ENCODE measurements around the gene CREB3L2. TPM values are rescaled to one million over a fixed set of nuclear protein-coding genes. Genes with fewer than 3 reads are reported as not detected.
"Not testable (repeated sequence)": the region's sequence is repeated elsewhere in the genome, so short reads cannot be mapped to it uniquely, and the experiment has no call there.

Gene CREB3L2
- total RNA-seq, 1 experiment from 2014 or later: 18.1 TPM

DNA sequence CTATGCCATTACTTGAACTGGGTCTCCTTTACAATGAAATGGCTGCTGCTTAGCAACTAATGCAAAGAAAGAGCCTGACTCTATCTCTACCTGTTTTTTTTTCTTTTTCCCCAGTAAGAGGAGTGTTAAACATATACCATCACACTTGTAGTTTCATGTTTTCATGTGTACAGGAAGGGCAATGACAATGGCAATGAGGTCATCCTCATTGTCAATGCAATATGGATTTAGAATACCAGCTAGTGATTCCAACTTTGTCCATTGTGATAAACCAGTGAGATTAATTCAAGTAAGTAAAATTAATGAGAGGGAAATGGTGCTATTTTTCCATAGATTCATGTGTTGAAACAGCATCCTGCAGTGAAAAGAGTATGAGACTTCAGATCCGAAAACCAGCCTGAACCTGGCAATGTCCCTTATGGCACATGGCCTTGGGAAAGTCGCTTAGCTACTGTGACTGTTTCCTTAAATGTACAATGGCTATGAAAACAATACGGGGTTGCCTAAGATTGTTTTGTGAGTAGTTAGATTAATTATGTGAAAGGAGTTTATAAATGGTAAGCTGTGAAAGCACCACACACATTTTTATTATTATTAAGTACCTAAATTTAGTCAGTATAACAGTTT is 166.3 kb downstream of the CREB3L2 start:
- no peaks in the 10 kb centered on the region for H3K36me3 ChIP-seq (ENCODE audit: low read depth, low read length)
- H3K4me3 ChIP-seq (ENCODE audit: low read length): no peak overlapping the region
- no peaks in the 10 kb centered on the region for H4K20me1 ChIP-seq (ENCODE audit: low read length)
- H3K4me1 ChIP-seq (ENCODE audit: insufficient read depth, low read length): no peaks in the 10 kb centered on the region
- no peak for TF ChIP-seq CTCF (conservative IDR thresholded peaks at IDR 0.05; ENCODE audit: low read depth, low read length)
- no peak for TF ChIP-seq EZH2 (IDR thresholded peaks at IDR 0.05; ENCODE audit: low read length, unreplicated experiment)
- TF ChIP-seq EZH2phosphoT487 (IDR thresholded peaks at IDR 0.05; ENCODE audit: borderline replicate concordance, low read length): no peak
- no peak overlapping the region for H2AFZ ChIP-seq (ENCODE audit: low read length)
- POLR2A ChIA-PET (ENCODE audit: unreplicated experiment): no interaction called here
- H3K9me3 ChIP-seq (ENCODE audit: low read length): 0 out of 2 replicates have a peak, but pooled peaks cover 11% of the 10 kb centered on the region
- DNase-seq (no peak), ATAC-seq (no peak)
- intact Hi-C loops (cut with micrococcal nuclease): no loop called here
- no peaks in the 10 kb centered on the region for H3K79me2 ChIP-seq (ENCODE audit: low read length)
- H3K9me2 ChIP-seq (replicated peaks; ENCODE audit: low read length): no peaks in the 10 kb centered on the region
- CTCF ChIA-PET: no interaction called here
- no peak overlapping the region for H3K4me2 ChIP-seq (ENCODE audit: low read length)
- peaks cover 46% of the 10 kb centered on the region for H3K27me3 ChIP-seq (ENCODE audit: low read length)
- no peak overlapping the region for H3K27ac ChIP-seq (ENCODE audit: low read length)
- no TSS peak for BruUV-seq (replicated peaks)
- no peak overlapping the region for H3K9ac ChIP-seq (ENCODE audit: low read length)
- H3F3A ChIP-seq (ENCODE audit: low read length, unreplicated experiment): no peaks in the 10 kb centered on the region

DNA sequence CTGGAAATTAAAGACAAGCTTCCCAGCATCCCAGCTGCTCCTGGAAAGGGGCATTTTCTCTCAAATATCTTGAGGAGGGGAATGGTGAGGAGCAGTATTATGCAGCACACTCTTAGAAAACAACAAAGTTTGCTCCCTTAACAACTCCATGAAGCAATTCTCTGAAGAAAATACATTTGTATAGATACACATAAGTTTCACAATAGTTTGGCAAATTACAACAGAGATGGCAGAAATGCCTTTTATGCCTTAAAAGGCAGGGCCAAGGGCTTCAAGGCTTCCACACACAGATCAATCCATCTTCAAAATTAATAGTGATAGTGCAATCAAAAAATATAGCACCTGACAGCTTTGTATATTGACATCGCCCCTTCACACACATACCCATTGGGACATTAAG is 167.3 kb downstream of the CREB3L2 start:
- H3K79me2 ChIP-seq (ENCODE audit: low read length): no peaks in the 10 kb centered on the region
- ATAC-seq (no peak), DNase-seq (no peak)
- no peak overlapping the region for H3K4me3 ChIP-seq (ENCODE audit: low read length)
- no peak overlapping the region for H3K4me2 ChIP-seq (ENCODE audit: low read length)
- 0 out of 2 replicates have a peak, but pooled peaks cover 11% of the 10 kb centered on the region for H3K9me3 ChIP-seq (ENCODE audit: low read length)
- no peaks in the 10 kb centered on the region for H3F3A ChIP-seq (ENCODE audit: low read length, unreplicated experiment)
- H3K27ac ChIP-seq (ENCODE audit: low read length): no peak overlapping the region
- no peaks in the 10 kb centered on the region for H3K36me3 ChIP-seq (ENCODE audit: low read depth, low read length)
- no peaks in the 10 kb centered on the region for H3K4me1 ChIP-seq (ENCODE audit: insufficient read depth, low read length)
- H4K20me1 ChIP-seq (ENCODE audit: low read length): no peaks in the 10 kb centered on the region
- POLR2A ChIA-PET (ENCODE audit: unreplicated experiment): no interaction called here
- CTCF ChIA-PET: no interaction called here
- intact Hi-C loops (cut with micrococcal nuclease): no loop called here
- no peaks in the 10 kb centered on the region for H3K9me2 ChIP-seq (replicated peaks; ENCODE audit: low read length)
- H3K27me3 ChIP-seq (ENCODE audit: low read length): peaks cover 45% of the 10 kb centered on the region
- no peak overlapping the region for H2AFZ ChIP-seq (ENCODE audit: low read length)
- BruUV-seq (replicated peaks): no TSS peak
- no peak overlapping the region for H3K9ac ChIP-seq (ENCODE audit: low read length)
- no peak for TF ChIP-seq CTCF (conservative IDR thresholded peaks at IDR 0.05; ENCODE audit: low read depth, low read length)
- no peak for TF ChIP-seq EZH2 (IDR thresholded peaks at IDR 0.05; ENCODE audit: low read length, unreplicated experiment)
- no peak for TF ChIP-seq EZH2phosphoT487 (IDR thresholded peaks at IDR 0.05; ENCODE audit: borderline replicate concordance, low read length)

DNA sequence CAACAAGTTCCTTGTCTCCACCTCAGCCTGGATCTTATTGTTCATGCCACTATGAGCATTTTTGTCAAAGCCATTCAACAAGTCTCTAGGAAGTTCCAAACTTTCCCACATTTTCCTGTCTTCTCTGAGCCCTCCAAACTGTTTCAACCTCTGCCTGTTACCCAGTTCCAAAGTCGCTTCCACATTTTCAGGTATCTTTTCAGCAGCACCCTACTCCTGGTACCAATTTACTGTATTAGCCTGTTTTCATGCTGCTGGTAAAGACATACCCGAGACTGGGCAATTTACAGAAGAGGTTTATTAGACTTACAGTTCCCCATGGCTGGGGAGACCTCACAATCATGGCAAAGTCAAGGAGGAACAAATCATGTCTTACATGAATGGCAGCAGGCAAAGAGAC is 168.9 kb downstream of the CREB3L2 start:
- H3K36me3 ChIP-seq (ENCODE audit: low read depth, low read length); POLR2A ChIA-PET (ENCODE audit: unreplicated experiment); H3K9me2 ChIP-seq (replicated peaks; ENCODE audit: low read length); BruUV-seq (replicated peaks); H3K9ac ChIP-seq (ENCODE audit: low read length); ATAC-seq; H2AFZ ChIP-seq (ENCODE audit: low read length); H3F3A ChIP-seq (ENCODE audit: low read length, unreplicated experiment); intact Hi-C loops (cut with micrococcal nuclease); H3K4me1 ChIP-seq (ENCODE audit: insufficient read depth, low read length); DNase-seq; H4K20me1 ChIP-seq (ENCODE audit: low read length); H3K4me2 ChIP-seq (ENCODE audit: low read length); H3K79me2 ChIP-seq (ENCODE audit: low read length); CTCF ChIA-PET; H3K27ac ChIP-seq (ENCODE audit: low read length); H3K4me3 ChIP-seq (ENCODE audit: low read length): not testable (repeated sequence)
- Histone ChIP-seq H3K27me3 (ENCODE audit: low read length) (peaks cover 49% of the 10 kb centered on the region), H3K9me3 (ENCODE audit: low read length) (0 out of 2 replicates have a peak, but pooled peaks cover 11% of the 10 kb centered on the region)

Data from PC-3 (cell line).